ENCODE data around the gene PADI1.

DNA sequence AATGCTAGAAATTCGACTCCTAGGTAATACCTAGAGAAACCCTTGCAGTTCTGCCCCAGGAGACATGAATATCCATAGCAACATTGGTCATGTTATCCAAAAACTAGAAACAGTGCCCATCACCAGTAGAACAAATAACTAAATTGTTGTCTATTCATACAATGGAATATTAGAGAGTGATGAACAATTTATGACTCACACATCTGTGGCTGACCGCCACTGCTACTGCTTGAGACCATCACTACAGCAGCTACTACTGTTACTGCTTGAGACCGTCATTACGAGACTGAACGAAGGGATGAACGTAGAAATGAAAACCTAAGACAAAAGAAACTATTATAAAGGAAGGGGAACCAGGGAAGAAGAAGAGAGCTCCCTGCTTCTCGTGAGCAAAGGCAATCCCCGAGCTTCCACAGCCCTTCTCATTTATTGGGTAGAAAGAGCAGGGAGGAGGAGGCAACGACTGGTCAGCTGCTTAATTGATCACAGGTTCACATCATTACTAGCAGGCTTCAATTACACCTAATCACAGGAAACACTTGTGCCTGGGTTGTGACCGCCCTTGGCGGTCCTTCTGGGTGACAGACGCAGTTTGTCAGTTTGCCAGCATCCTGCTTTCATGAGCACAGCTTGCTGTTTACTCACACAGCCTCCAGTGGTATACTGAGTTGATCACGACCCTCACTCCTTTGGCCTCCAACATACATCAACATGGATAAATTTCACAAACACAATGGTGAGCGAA, 88.9 kb downstream of the PADI1 start:
- TF ChIP-seq CTBP1 (IDR thresholded peaks at IDR 0.05; ENCODE audit: borderline replicate concordance): no peak
- no peak for TF ChIP-seq BHLHE40 (IDR thresholded peaks at IDR 0.05; ENCODE audit: borderline replicate concordance)
- TF ChIP-seq FOXA1 (IDR thresholded peaks at IDR 0.05): no peak
- no peak for TF ChIP-seq FOXM1 (IDR thresholded peaks at IDR 0.05; ENCODE audit: borderline replicate concordance)
- no peak for TF ChIP-seq ELF4 (IDR thresholded peaks at IDR 0.05)
- TF ChIP-seq SUZ12 (IDR thresholded peaks at IDR 0.05): no peak
